ENCODE measurements around the gene DPYSL3.

The DPYSL3 gene

DNA sequence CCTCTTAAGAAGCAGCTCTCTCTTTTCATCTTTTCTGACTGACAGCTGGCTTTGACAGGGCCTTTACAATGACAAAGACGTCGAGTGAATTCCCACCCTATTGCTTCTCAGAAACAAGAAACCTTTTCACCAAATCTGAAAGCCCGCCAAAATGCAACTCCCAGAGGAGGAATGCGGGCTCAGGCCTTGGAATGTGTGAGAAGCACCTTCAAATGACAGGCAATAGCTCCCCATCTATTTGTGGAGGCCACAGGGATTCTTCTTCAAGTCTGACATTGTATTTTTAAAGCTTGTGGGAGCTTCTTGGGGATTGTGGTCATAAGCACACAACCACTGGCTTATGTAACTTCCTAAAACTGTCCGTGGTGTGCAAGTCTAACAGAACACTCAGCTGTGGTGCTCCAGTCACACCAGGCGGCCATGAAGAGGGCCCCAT lies 72.7 kb downstream of the DPYSL3 start:
- Histone ChIP-seq H3K36me3 (ENCODE audit: low read length) (no peaks in the 10 kb centered on the region), H3K4me3 (ENCODE audit: insufficient read depth, low read length, poor library complexity, severe bottlenecking) (no peak overlapping the region), H3K9ac (ENCODE audit: low read length) (no peak overlapping the region), H4K20me1 (ENCODE audit: low read depth, low read length) (no peaks in the 10 kb centered on the region), H3K9me3 (ENCODE audit: insufficient read depth, low read length) (no peaks in the 10 kb centered on the region), H3K79me2 (ENCODE audit: insufficient read depth, low read length) (no peaks in the 10 kb centered on the region), H3K9me2 (replicated peaks; ENCODE audit: insufficient read depth, low read length) (no peaks in the 10 kb centered on the region), H2AFZ (ENCODE audit: low read depth, low read length, severe bottlenecking) (no peak overlapping the region), H3K27ac (ENCODE audit: low read depth, low read length) (no peak overlapping the region), H3K4me2 (ENCODE audit: low read depth, low read length, poor library complexity, severe bottlenecking) (no peak overlapping the region), H3K27me3 (ENCODE audit: low read length) (peaks cover 4% of the 10 kb centered on the region; the same call in 1 of the 2 replicates), H3F3A (ENCODE audit: insufficient read depth) (no peaks in the 10 kb centered on the region)
- TF ChIP-seq EZH2phosphoT487 (conservative IDR thresholded peaks at IDR 0.05; ENCODE audit: low read length) (no peak), CTCF (IDR thresholded peaks at IDR 0.05; ENCODE audit: insufficient read depth, low read length, poor library complexity, severe bottlenecking) (no peak)

DNA sequence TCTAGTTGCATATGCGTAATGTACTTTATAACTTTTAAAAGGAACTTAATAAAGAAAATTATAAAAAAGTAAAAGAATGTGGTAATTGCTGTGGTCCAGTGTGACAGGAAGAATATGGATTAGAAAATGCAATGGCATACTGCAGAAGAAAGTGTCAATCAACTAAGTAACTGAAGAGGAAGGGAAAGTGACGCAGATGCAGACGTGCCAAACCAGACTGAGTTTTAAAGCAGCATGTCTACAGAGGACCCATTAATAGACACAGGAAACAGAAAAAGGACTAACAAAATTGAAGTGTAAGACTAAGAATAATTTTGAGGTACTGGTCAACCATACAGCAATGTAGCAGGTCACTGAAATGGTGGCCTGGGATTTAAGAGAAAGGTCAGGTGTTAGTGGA lies 73.3 kb downstream of the DPYSL3 start:
- H3F3A ChIP-seq (ENCODE audit: insufficient read depth) = no peaks in the 10 kb centered on the region
- no peaks in the 10 kb centered on the region for H3K36me3 ChIP-seq (ENCODE audit: low read length)
- no peaks in the 10 kb centered on the region for H3K79me2 ChIP-seq (ENCODE audit: insufficient read depth, low read length)
- H3K27ac ChIP-seq (ENCODE audit: low read depth, low read length) = no peak overlapping the region
- H3K9me3 ChIP-seq (ENCODE audit: insufficient read depth, low read length) = no peaks in the 10 kb centered on the region
- H3K4me2 ChIP-seq (ENCODE audit: low read depth, low read length, poor library complexity, severe bottlenecking) = no peak overlapping the region
- TF ChIP-seq CTCF (IDR thresholded peaks at IDR 0.05; ENCODE audit: insufficient read depth, low read length, poor library complexity, severe bottlenecking) = no peak
- TF ChIP-seq EZH2phosphoT487 (conservative IDR thresholded peaks at IDR 0.05; ENCODE audit: low read length) = no peak
- H3K27me3 ChIP-seq (ENCODE audit: low read length) = peaks cover 4% of the 10 kb centered on the region; the same call in 1 of the 2 replicates
- H4K20me1 ChIP-seq (ENCODE audit: low read depth, low read length) = no peaks in the 10 kb centered on the region
- H3K9me2 ChIP-seq (replicated peaks; ENCODE audit: insufficient read depth, low read length) = no peaks in the 10 kb centered on the region
- no peak overlapping the region for H3K9ac ChIP-seq (ENCODE audit: low read length)
- no peak overlapping the region for H3K4me3 ChIP-seq (ENCODE audit: insufficient read depth, low read length, poor library complexity, severe bottlenecking)
- H2AFZ ChIP-seq (ENCODE audit: low read depth, low read length, severe bottlenecking) = no peak overlapping the region

DNA sequence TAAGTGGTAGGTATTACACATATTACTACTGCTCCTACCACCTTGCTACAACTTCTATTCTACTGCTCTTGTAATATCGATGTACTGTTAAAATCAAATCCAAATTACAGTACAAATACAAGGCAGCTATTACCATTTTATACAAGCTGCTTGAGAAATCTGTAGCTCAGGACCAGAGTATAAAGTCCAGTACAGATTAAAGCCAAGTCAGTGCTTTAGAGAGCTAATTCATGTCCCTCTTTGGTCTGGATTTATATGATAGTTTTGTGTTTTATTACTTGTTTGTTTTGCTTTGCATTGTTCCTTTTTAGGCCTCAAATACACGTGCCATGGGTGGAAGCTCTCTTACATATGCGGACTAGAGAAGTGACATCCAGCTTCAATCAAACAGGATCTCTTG lies 75.8 kb downstream of the DPYSL3 start:
- no peak for TF ChIP-seq EZH2phosphoT487 (conservative IDR thresholded peaks at IDR 0.05; ENCODE audit: low read length)
- no peak for TF ChIP-seq CTCF (IDR thresholded peaks at IDR 0.05; ENCODE audit: insufficient read depth, low read length, poor library complexity, severe bottlenecking)
- Histone ChIP-seq H3K27me3 (ENCODE audit: low read length) (peaks cover 4% of the 10 kb centered on the region; the same call in 1 of the 2 replicates), H3K9me2 (replicated peaks; ENCODE audit: insufficient read depth, low read length) (no peaks in the 10 kb centered on the region), H3K4me3 (ENCODE audit: insufficient read depth, low read length, poor library complexity, severe bottlenecking) (no peak overlapping the region), H3F3A (ENCODE audit: insufficient read depth) (no peaks in the 10 kb centered on the region), H3K27ac (ENCODE audit: low read depth, low read length) (no peak overlapping the region), H3K9ac (ENCODE audit: low read length) (no peak overlapping the region), H3K79me2 (ENCODE audit: insufficient read depth, low read length) (no peaks in the 10 kb centered on the region), H3K9me3 (ENCODE audit: insufficient read depth, low read length) (no peaks in the 10 kb centered on the region), H2AFZ (ENCODE audit: low read depth, low read length, severe bottlenecking) (no peak overlapping the region), H3K4me2 (ENCODE audit: low read depth, low read length, poor library complexity, severe bottlenecking) (no peak overlapping the region), H3K36me3 (ENCODE audit: low read length) (no peaks in the 10 kb centered on the region), H4K20me1 (ENCODE audit: low read depth, low read length) (no peaks in the 10 kb centered on the region)

Measured in SU-DHL-6 (cell line).